DOHH2 (cell line): ENCODE results near the gene DNAH6.

Experiments
- EZH2phosphoT487 ChIP-seq: fragments of 200-600 bp; sonication (generic); IDR thresholded peaks from 2 replicates; pipeline ENCODE4 v1.6.1; 2017; ENCODE audit warnings: borderline replicate concordance, mild to moderate bottlenecking, antibody characterized with exemption, low read length, moderate library complexity, mixed read lengths
- TF ChIP-seq, protein P1 (sequence below): fragments of 200-600 bp; sonication (generic); IDR thresholded peaks from one replicate; pipeline ENCODE4 v1.5.1; 2014; ENCODE audit warnings: antibody characterized with exemption, mild to moderate bottlenecking, low read depth, low read length; ENCODE audit not compliant: poor library complexity, severe bottlenecking

DNA sequence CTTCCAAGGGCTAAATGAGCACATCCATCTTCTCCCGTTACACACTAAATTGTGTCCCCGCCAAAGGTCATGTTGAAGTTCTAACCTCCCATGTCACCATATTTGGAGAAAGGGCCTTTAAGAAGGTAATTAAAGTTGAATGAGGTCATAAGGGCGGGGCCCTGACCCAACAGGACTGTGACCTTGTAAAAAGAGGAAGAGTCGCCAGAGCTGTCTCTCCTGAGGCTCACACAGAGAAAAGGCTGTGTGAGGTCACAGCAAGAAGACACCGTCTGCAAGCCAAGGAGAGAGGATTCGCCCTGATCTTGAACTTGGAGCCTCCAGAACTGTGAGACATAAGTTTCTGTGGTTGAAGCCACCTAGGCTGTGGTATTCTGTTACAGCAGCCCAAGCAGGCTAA, 340.5 kb downstream of the DNAH6 start:
- TF ChIP-seq, protein P1, sequence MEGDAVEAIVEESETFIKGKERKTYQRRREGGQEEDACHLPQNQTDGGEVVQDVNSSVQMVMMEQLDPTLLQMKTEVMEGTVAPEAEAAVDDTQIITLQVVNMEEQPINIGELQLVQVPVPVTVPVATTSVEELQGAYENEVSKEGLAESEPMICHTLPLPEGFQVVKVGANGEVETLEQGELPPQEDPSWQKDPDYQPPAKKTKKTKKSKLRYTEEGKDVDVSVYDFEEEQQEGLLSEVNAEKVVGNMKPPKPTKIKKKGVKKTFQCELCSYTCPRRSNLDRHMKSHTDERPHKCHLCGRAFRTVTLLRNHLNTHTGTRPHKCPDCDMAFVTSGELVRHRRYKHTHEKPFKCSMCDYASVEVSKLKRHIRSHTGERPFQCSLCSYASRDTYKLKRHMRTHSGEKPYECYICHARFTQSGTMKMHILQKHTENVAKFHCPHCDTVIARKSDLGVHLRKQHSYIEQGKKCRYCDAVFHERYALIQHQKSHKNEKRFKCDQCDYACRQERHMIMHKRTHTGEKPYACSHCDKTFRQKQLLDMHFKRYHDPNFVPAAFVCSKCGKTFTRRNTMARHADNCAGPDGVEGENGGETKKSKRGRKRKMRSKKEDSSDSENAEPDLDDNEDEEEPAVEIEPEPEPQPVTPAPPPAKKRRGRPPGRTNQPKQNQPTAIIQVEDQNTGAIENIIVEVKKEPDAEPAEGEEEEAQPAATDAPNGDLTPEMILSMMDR = no peak
- TF ChIP-seq EZH2phosphoT487 = no peak
